ENCODE results near the gene ZNF138.

ZNF138 gene

GRCh38 chr7:64869912-64870562 lies 75.8 kb downstream of the ZNF138 start:
- Histone ChIP-seq H3K4me1 (ENCODE audit: insufficient read depth, low read length) (no peaks in the 10 kb centered on the region), H3K9ac (ENCODE audit: low read length) (no peak overlapping the region), H3K9me3 (ENCODE audit: low read length) (no peaks in the 10 kb centered on the region), H3K4me3 (ENCODE audit: low read depth in 1 of 2, low read length in 2 of 2) (no peak overlapping the region), H3K36me3 (ENCODE audit: insufficient read depth, low read length) (no peaks in the 10 kb centered on the region), H3K27me3 (ENCODE audit: control insufficient read depth in 1 of 2, insufficient read depth in 2 of 2, low read length in 2 of 2) (no peaks in the 10 kb centered on the region), H3K27ac (ENCODE audit: low read depth, low read length) (no peak overlapping the region)

DNA sequence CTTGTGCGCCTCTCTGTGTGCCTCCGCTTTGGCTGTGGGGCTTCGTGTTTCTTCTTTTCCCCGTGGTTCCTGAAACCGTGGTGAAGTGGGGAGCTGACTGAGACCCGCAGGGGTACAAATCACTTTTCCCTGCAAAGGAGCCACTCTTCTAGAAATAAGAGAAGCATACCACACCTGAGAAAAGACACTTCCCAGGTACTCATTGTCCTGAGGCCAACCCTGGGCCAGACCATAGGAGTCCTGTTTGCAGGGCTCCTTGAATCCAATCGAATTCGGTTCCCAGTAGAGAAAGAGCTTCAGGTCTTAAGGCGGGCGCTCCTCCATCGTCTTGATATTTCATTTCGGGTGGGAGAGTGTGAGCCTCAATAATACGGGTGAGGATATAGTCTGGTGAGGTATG lies 76.4 kb downstream of the ZNF138 start:
- H3K4me3 ChIP-seq (ENCODE audit: low read depth in 1 of 2, low read length in 2 of 2), result no peak overlapping the region
- no peaks in the 10 kb centered on the region for H3K36me3 ChIP-seq (ENCODE audit: insufficient read depth, low read length)
- H3K27me3 ChIP-seq (ENCODE audit: control insufficient read depth in 1 of 2, insufficient read depth in 2 of 2, low read length in 2 of 2), result no peaks in the 10 kb centered on the region
- H3K9me3 ChIP-seq (ENCODE audit: low read length), result no peaks in the 10 kb centered on the region
- H3K4me1 ChIP-seq (ENCODE audit: insufficient read depth, low read length), result no peaks in the 10 kb centered on the region
- H3K9ac ChIP-seq (ENCODE audit: low read length), result no peak overlapping the region
- H3K27ac ChIP-seq (ENCODE audit: low read depth, low read length), result no peak overlapping the region

GRCh38 chr7:64871761-64872160 lies 77.5 kb downstream of the ZNF138 start:
- Histone ChIP-seq H3K27ac (ENCODE audit: low read depth, low read length) (no peak overlapping the region), H3K27me3 (ENCODE audit: control insufficient read depth in 1 of 2, insufficient read depth in 2 of 2, low read length in 2 of 2) (no peaks in the 10 kb centered on the region), H3K9ac (ENCODE audit: low read length) (no peak overlapping the region), H3K9me3 (ENCODE audit: low read length) (no peaks in the 10 kb centered on the region), H3K4me1 (ENCODE audit: insufficient read depth, low read length) (peaks cover 2% of the 10 kb centered on the region), H3K36me3 (ENCODE audit: insufficient read depth, low read length) (no peaks in the 10 kb centered on the region), H3K4me3 (ENCODE audit: low read depth in 1 of 2, low read length in 2 of 2) (no peak overlapping the region)

DNA sequence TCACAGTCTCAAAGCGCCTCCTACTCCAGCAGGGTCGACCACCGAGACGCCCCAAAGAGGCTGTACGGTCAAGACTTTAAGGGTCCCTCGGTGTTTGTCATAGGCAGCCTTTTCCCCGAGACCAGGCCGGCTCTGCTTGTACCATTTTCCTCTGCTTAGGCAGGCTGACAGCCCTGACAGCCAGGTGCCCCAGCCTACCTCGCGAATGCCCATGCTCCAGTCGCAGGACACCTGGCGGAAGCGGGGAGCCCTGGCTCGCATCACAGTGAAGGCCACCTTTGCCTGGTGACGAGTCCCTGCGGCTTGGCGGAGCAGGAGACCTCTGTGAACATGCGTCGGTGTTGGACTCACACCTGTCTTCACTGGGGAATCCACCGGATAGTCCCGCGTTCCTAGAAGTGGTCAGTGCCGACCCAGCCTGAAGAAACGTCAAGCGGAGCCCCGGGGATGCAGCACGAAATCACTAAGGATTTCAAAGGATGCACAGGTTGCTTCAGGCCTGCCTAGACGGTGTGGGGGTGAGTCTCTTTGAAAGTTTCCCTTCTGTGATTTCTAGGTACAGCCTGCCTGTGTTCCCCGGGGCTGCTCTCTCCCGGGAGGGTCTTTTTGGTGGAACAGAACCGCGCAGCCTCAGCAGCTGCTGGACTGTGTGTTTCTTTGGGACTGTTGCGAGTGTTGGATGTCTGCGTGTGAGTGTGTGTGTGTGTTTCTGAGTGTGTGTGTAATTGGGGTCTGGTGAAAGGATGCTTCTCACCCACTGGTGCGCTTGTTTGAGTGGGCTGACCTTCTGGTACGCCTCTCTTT lies 78.3 kb downstream of the ZNF138 start:
- H3K4me3 ChIP-seq (ENCODE audit: low read depth in 1 of 2, low read length in 2 of 2), result no peak overlapping the region
- no peaks in the 10 kb centered on the region for H3K36me3 ChIP-seq (ENCODE audit: insufficient read depth, low read length)
- peaks cover 6% of the 10 kb centered on the region for H3K4me1 ChIP-seq (ENCODE audit: insufficient read depth, low read length)
- no peak overlapping the region for H3K9ac ChIP-seq (ENCODE audit: low read length)
- no peaks in the 10 kb centered on the region for H3K27me3 ChIP-seq (ENCODE audit: control insufficient read depth in 1 of 2, insufficient read depth in 2 of 2, low read length in 2 of 2)
- no peaks in the 10 kb centered on the region for H3K9me3 ChIP-seq (ENCODE audit: low read length)
- H3K27ac ChIP-seq (ENCODE audit: low read depth, low read length), result no peak overlapping the region

GRCh38 chr7:64873155-64873500 lies 78.9 kb downstream of the ZNF138 start:
- Histone ChIP-seq H3K27ac (ENCODE audit: low read depth, low read length) (no peak overlapping the region), H3K9me3 (ENCODE audit: low read length) (no peaks in the 10 kb centered on the region), H3K27me3 (ENCODE audit: control insufficient read depth in 1 of 2, insufficient read depth in 2 of 2, low read length in 2 of 2) (no peaks in the 10 kb centered on the region)

GRCh38 chr7:64873517-64873916 lies 79.3 kb downstream of the ZNF138 start:
- Histone ChIP-seq H3K27ac (ENCODE audit: low read depth, low read length) (no peak overlapping the region), H3K27me3 (ENCODE audit: control insufficient read depth in 1 of 2, insufficient read depth in 2 of 2, low read length in 2 of 2) (no peaks in the 10 kb centered on the region), H3K4me1 (ENCODE audit: insufficient read depth, low read length) (peaks cover 6% of the 10 kb centered on the region), H3K36me3 (ENCODE audit: insufficient read depth, low read length) (no peaks in the 10 kb centered on the region), H3K9me3 (ENCODE audit: low read length) (no peaks in the 10 kb centered on the region), H3K9ac (ENCODE audit: low read length) (no peak overlapping the region), H3K4me3 (ENCODE audit: low read depth in 1 of 2, low read length in 2 of 2) (no peak overlapping the region)

More at GRCh38 chr7:64873155-64873500, 78.9 kb downstream of the ZNF138 start:
- Histone ChIP-seq H3K4me1 (ENCODE audit: insufficient read depth, low read length) (peaks cover 6% of the 10 kb centered on the region), H3K4me3 (ENCODE audit: low read depth in 1 of 2, low read length in 2 of 2) (no peak overlapping the region), H3K9ac (ENCODE audit: low read length) (no peak overlapping the region), H3K36me3 (ENCODE audit: insufficient read depth, low read length) (no peaks in the 10 kb centered on the region)

GRCh38 chr7:64874114-64874513 lies 79.9 kb downstream of the ZNF138 start:
- Histone ChIP-seq H3K4me3 (ENCODE audit: low read depth in 1 of 2, low read length in 2 of 2) (no peak overlapping the region), H3K27ac (ENCODE audit: low read depth, low read length) (no peak overlapping the region), H3K4me1 (ENCODE audit: insufficient read depth, low read length) (peaks cover 6% of the 10 kb centered on the region), H3K9ac (ENCODE audit: low read length) (no peak overlapping the region), H3K27me3 (ENCODE audit: control insufficient read depth in 1 of 2, insufficient read depth in 2 of 2, low read length in 2 of 2) (no peaks in the 10 kb centered on the region), H3K36me3 (ENCODE audit: insufficient read depth, low read length) (no peaks in the 10 kb centered on the region), H3K9me3 (ENCODE audit: low read length) (no peaks in the 10 kb centered on the region)

GRCh38 chr7:64874562-64875250 lies 80.5 kb downstream of the ZNF138 start:
- H3K4me3 ChIP-seq (ENCODE audit: low read depth in 1 of 2, low read length in 2 of 2), result no peak overlapping the region
- H3K9me3 ChIP-seq (ENCODE audit: low read length), result no peaks in the 10 kb centered on the region

GRCh38 chr7:64875258-64875657 lies 81.0 kb downstream of the ZNF138 start:
- Histone ChIP-seq H3K27ac (ENCODE audit: low read depth, low read length) (no peak overlapping the region), H3K36me3 (ENCODE audit: insufficient read depth, low read length) (no peaks in the 10 kb centered on the region), H3K9me3 (ENCODE audit: low read length) (no peaks in the 10 kb centered on the region), H3K27me3 (ENCODE audit: control insufficient read depth in 1 of 2, insufficient read depth in 2 of 2, low read length in 2 of 2) (no peaks in the 10 kb centered on the region), H3K4me3 (ENCODE audit: low read depth in 1 of 2, low read length in 2 of 2) (no peak overlapping the region), H3K9ac (ENCODE audit: low read length) (no peak overlapping the region), H3K4me1 (ENCODE audit: insufficient read depth, low read length) (peaks cover 6% of the 10 kb centered on the region)

More at GRCh38 chr7:64874562-64875250, 80.5 kb downstream of the ZNF138 start:
- Histone ChIP-seq H3K9ac (ENCODE audit: low read length) (no peak overlapping the region), H3K36me3 (ENCODE audit: insufficient read depth, low read length) (no peaks in the 10 kb centered on the region), H3K27me3 (ENCODE audit: control insufficient read depth in 1 of 2, insufficient read depth in 2 of 2, low read length in 2 of 2) (no peaks in the 10 kb centered on the region), H3K4me1 (ENCODE audit: insufficient read depth, low read length) (peaks cover 6% of the 10 kb centered on the region), H3K27ac (ENCODE audit: low read depth, low read length) (no peak overlapping the region)

GRCh38 chr7:64875658-64876406 lies 81.6 kb downstream of the ZNF138 start:
- H3K4me3 ChIP-seq (ENCODE audit: low read depth in 1 of 2, low read length in 2 of 2), result no peak overlapping the region
- no peaks in the 10 kb centered on the region for H3K36me3 ChIP-seq (ENCODE audit: insufficient read depth, low read length)
- no peaks in the 10 kb centered on the region for H3K9me3 ChIP-seq (ENCODE audit: low read length)
- no peaks in the 10 kb centered on the region for H3K27me3 ChIP-seq (ENCODE audit: control insufficient read depth in 1 of 2, insufficient read depth in 2 of 2, low read length in 2 of 2)
- H3K4me1 ChIP-seq (ENCODE audit: insufficient read depth, low read length), result peaks cover 7% of the 10 kb centered on the region
- H3K9ac ChIP-seq (ENCODE audit: low read length), result no peak overlapping the region
- H3K27ac ChIP-seq (ENCODE audit: low read depth, low read length), result no peak overlapping the region

All from muscle layer of colon (tissue), 2 donors.